ENCODE measurements around the gene PRAC2.
"Not testable (repeated sequence)": the region's sequence is repeated elsewhere in the genome, so short reads cannot be mapped to it uniquely, and the experiment has no call there.

Gene PRAC2

DNA sequence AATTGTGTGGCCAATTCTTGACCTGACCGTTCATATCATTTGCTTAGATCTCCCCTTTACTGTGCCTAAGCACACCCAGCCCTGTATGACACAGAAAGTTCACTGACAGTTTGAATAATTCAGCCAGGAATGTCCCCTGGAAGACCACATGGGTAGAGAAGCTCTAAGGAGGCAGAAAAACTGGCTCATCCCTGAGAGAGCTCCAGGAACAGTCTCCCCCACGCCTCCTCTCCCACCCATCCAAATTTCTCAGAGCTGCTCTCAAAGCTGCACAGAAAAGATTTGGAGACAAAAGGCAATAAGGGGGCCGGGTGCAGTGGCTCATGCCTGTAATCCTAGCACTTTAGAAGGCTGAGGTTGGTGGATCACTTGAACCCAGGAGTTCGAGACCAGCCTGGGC, 11.9 kb upstream of the PRAC2 start:
- H3K36me3 Mint-ChIP-seq (ENCODE audit: low read depth): no peaks in the 10 kb centered on the region
- no peak overlapping the region for H3K27ac Mint-ChIP-seq
- H3K4me1 Mint-ChIP-seq: no peaks in the 10 kb centered on the region
- H3K9me3 Mint-ChIP-seq: no peaks in the 10 kb centered on the region
- H3K4me3 Mint-ChIP-seq: no peak overlapping the region
- TF ChIP-seq, protein P1, sequence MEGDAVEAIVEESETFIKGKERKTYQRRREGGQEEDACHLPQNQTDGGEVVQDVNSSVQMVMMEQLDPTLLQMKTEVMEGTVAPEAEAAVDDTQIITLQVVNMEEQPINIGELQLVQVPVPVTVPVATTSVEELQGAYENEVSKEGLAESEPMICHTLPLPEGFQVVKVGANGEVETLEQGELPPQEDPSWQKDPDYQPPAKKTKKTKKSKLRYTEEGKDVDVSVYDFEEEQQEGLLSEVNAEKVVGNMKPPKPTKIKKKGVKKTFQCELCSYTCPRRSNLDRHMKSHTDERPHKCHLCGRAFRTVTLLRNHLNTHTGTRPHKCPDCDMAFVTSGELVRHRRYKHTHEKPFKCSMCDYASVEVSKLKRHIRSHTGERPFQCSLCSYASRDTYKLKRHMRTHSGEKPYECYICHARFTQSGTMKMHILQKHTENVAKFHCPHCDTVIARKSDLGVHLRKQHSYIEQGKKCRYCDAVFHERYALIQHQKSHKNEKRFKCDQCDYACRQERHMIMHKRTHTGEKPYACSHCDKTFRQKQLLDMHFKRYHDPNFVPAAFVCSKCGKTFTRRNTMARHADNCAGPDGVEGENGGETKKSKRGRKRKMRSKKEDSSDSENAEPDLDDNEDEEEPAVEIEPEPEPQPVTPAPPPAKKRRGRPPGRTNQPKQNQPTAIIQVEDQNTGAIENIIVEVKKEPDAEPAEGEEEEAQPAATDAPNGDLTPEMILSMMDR (IDR thresholded peaks at IDR 0.05; ENCODE audit: unreplicated experiment in 3 of 3): no peak
- H3K27me3 Mint-ChIP-seq (ENCODE audit: low read depth): peaks cover 97% of the 10 kb centered on the region

DNA sequence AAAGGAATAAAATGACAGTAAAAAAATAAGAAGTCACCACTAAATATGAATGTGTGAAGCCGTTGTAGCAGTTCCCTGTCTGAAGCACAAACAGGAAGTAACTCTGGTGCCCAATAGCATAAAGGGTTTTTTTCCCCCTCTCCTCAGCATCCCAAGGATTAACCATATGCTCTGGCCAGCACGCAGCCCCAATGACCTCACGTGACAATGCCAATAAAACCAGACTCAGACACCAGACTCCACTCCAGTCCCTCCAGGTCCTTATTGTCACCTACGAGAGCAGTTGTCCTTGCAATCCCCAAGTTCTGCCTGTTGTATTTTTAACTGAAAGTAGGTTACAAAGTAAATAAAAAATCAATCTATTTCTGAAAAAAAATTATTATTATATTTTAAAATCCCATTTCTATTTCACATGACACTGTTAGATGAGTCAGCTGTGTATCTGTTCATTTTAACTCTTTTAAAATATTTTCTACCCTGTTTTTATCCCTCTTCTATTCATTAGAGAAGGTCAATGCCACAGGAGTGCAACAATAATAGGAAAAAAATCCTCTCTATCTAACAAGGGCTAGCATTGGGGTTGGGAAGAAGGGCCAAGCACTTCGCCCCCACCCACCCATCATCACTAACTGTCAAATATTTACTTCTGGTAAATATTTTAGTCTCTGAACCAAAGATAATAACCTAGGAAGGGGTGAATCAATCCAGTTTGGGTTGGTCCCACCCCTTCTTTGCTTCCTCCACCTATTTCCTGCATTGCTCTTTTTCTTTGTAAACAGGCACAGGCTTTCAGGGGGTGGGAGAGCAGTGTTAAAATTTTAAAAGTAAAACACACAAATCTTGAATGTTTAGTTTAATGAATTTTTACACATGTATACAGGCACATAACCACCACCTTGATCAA, 7.2 kb upstream of the PRAC2 start:
- Mint-ChIP-seq H3K27ac (no peak overlapping the region), H3K9me3 (no peaks in the 10 kb centered on the region), H3K4me3 (no peak overlapping the region), H3K27me3 (ENCODE audit: low read depth) (peaks cover 99% of the 10 kb centered on the region), H3K36me3 (ENCODE audit: low read depth) (no peaks in the 10 kb centered on the region), H3K4me1 (peaks cover 17% of the 10 kb centered on the region)
- TF ChIP-seq, protein P1 (IDR thresholded peaks at IDR 0.05; ENCODE audit: unreplicated experiment in 3 of 3): no peak

DNA sequence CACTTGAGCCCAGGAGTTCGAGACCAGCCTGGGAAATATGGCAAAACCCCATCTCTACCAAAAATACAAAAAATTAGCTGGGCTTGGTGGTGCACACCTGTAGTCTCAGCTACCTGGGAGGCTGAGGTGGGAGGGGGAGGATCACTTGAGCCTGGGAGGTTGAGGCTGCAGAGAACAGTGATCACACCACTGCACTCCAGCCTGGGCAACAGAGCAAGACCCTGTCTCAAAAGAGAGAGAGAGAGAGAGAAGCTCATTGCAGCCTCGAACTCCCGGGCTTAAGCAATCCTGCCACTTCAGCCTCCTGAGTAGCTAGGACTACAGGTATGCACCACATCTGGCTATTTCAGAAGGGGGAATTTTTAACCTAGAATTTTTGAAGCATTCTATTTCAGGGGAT, 6.4 kb upstream of the PRAC2 start:
- not testable (repeated sequence) for H3K27ac Mint-ChIP-seq; H3K9me3 Mint-ChIP-seq; H3K4me3 Mint-ChIP-seq; H3K36me3 Mint-ChIP-seq (ENCODE audit: low read depth)
- H3K4me1 Mint-ChIP-seq: peaks cover 17% of the 10 kb centered on the region
- H3K27me3 Mint-ChIP-seq (ENCODE audit: low read depth): peaks cover 99% of the 10 kb centered on the region

DNA sequence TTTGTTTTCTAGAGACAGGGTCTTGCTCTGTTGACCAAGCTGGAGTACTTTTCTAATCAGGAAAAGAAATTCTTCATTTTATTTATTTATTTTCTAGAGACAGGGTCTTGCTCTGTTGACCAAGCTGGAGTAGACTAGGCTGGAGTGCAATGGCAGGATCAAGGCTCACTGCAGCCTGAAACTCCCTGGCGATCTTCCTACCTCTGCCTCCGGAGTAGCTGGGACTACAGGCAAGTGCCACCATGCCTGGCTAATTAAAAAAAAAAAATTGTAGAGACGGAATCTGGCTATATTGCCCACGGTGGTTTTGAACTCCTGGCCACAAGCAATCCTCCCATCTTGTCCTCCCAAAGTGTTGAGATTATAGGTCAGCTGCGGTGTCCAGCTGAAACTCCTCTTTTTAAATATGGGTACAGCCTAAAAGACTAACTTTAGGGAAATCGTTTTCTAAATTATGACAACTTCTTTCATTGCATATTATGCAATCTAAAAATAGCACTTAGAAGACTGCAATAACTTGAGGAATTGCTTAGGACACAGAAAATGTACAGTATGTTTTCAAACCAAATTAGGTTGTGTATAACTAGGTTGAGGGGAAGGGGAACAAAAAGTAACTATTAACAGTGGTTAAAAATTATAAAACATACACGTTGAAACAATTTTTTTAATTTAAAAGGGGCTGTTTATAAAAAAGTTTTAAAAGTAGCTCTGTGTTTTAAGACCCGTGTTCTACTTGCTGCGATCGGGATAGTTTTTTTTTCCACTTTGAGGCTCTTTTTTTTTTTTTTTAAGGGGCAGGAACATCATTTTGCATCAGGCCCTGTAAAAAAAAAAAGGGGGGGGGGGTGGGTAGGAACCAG, 5.4 kb upstream of the PRAC2 start:
- Mint-ChIP-seq H3K9me3 (no peaks in the 10 kb centered on the region), H3K4me1 (peaks cover 17% of the 10 kb centered on the region), H3K27ac (no peak overlapping the region), H3K36me3 (ENCODE audit: low read depth) (no peaks in the 10 kb centered on the region), H3K27me3 (ENCODE audit: low read depth) (peaks cover 100% of the 10 kb centered on the region), H3K4me3 (peak overlapping the region in 1 of 3 experiments; percentile 31)
- TF ChIP-seq, protein P1 (IDR thresholded peaks at IDR 0.05; ENCODE audit: unreplicated experiment in 3 of 3): no peak

DNA sequence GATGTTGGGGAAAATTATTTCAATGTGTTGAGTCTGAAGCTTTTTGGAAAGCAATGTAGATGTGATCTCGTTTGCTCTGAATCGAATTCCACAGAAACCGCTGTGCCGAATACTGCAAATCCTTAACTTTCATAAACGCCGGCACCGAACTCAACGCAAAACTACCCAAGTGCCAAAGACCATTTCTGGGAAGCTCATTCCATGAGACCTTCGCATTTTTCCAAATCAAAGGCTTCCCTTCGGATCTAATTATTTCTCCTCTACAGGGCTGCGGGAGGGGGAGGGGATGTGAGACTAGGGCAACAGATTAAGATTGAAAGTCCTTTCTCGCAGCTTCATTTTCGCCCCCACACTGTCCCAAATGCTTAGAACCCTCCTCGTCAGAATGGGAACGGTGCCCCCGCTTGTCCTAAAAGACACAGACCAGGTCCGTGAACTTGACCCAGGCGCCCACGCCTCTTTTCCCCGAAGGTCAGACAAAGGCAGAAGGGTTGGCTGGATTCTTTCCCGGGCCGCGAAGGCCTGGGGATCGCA, 4.7 kb upstream of the PRAC2 start:
- peaks cover 100% of the 10 kb centered on the region for H3K27me3 Mint-ChIP-seq (ENCODE audit: low read depth)
- H3K4me1 Mint-ChIP-seq: peaks cover 17% of the 10 kb centered on the region
- TF ChIP-seq, protein P1 (IDR thresholded peaks at IDR 0.05; ENCODE audit: unreplicated experiment in 3 of 3): no peak
- H3K27ac Mint-ChIP-seq: no peak overlapping the region
- H3K4me3 Mint-ChIP-seq: peak overlapping the region; percentile 38 to 77 (median 49)
- no peaks in the 10 kb centered on the region for H3K36me3 Mint-ChIP-seq (ENCODE audit: low read depth)
- no peaks in the 10 kb centered on the region for H3K9me3 Mint-ChIP-seq

All from nephron (organoid).